SW480 (cell line): ENCODE results near the gene PEPD.

Experiments used
- DNase-seq: peaks from one replicate; pipeline ENCODE4 v3.0.0-alpha.2; 2016; ENCODE audit warnings: low spot score

The PEPD gene

GRCh38 chr19:33383720-33384292 lies 137.8 kb downstream of the PEPD start:
- DNase-seq, result no peak

GRCh38 chr19:33382982-33383381 lies 138.6 kb downstream of the PEPD start:
- no peak for DNase-seq

- DNase-seq, result no peak
These were observed 139.6 kb downstream of the PEPD start for GRCh38 chr19:33382006-33382405.

GRCh38 chr19:33381101-33381500 lies 140.5 kb downstream of the PEPD start:
- no peak for DNase-seq

- no peak for DNase-seq
These were observed 142.3 kb downstream of the PEPD start for GRCh38 chr19:33379151-33379829.

GRCh38 chr19:33377586-33378475 lies 143.8 kb downstream of the PEPD start:
- no peak for DNase-seq

GRCh38 chr19:33376941-33377557 lies 144.5 kb downstream of the PEPD start:
- peak; percentile 42 for DNase-seq

- peak; percentile 38 for DNase-seq
These were observed 145.2 kb downstream of the PEPD start for GRCh38 chr19:33376423-33376822.

GRCh38 chr19:33375837-33376159 lies 145.8 kb downstream of the PEPD start:
- DNase-seq, result no peak

- DNase-seq, result no peak
These were observed 146.3 kb downstream of the PEPD start for GRCh38 chr19:33375156-33375836.

GRCh38 chr19:33374236-33374714 lies 147.3 kb downstream of the PEPD start:
- DNase-seq, result peak; percentile 54

GRCh38 chr19:33373453-33374235 lies 147.9 kb downstream of the PEPD start, which contains the start of gene CEBPG:
CEBPG (plus strand) TSS chr19:33373709; CDS start chr19:33379240, 5,531 bp downstream.
- peak; percentile 95 for DNase-seq

- no peak for DNase-seq
These were observed 150.8 kb downstream of the PEPD start for GRCh38 chr19:33370783-33371182.

GRCh38 chr19:33368074-33368864 lies 153.3 kb downstream of the PEPD start:
- no peak for DNase-seq

- DNase-seq, result no peak
These were observed 154.7 kb downstream of the PEPD start for GRCh38 chr19:33366897-33367296.

- DNase-seq, result no peak
These were observed 155.5 kb downstream of the PEPD start for GRCh38 chr19:33366127-33366526.

GRCh38 chr19:33365691-33366090 lies 155.9 kb downstream of the PEPD start:
- no peak for DNase-seq

GRCh38 chr19:33363476-33363875 lies 158.1 kb downstream of the PEPD start:
- no peak for DNase-seq

GRCh38 chr19:33362508-33363228 lies 158.9 kb downstream of the PEPD start:
- DNase-seq, result no peak
